ENCODE results near the gene PREX1. TPM values are rescaled to one million over a fixed set of nuclear protein-coding genes. Genes with fewer than 3 reads are reported as not detected.

The PREX1 gene
- total RNA-seq, 1 donor from 2014 or later = 20.8 TPM

- Mint-ChIP-seq H3K27ac (no peak overlapping the region), H3K4me3 (no peak overlapping the region), H3K4me1 (ENCODE audit: unreplicated experiment) (peaks cover 36% of the 10 kb centered on the region), H3K27me3 (peaks cover 71% of the 10 kb centered on the region), H3K36me3 (no peaks in the 10 kb centered on the region), H3K9me3 (no peaks in the 10 kb centered on the region)
- no peak for DNase-seq (ENCODE audit: extremely low spot score, unreplicated experiment)
- TF ChIP-seq CTCF (conservative IDR thresholded peaks at IDR 0.05) = no peak
Measured at GRCh38 chr20:48822879-48823385, 4.9 kb downstream of the PREX1 start.

- Mint-ChIP-seq H3K9me3 (no peaks in the 10 kb centered on the region), H3K4me1 (ENCODE audit: unreplicated experiment) (peaks cover 39% of the 10 kb centered on the region), H3K27ac (no peak overlapping the region), H3K36me3 (no peaks in the 10 kb centered on the region), H3K4me3 (no peak overlapping the region), H3K27me3 (peaks cover 77% of the 10 kb centered on the region)
- no peak for TF ChIP-seq CTCF (conservative IDR thresholded peaks at IDR 0.05)
- no peak for DNase-seq (ENCODE audit: extremely low spot score, unreplicated experiment)
Measured at GRCh38 chr20:48822178-48822577, 5.6 kb downstream of the PREX1 start.

GRCh38 chr20:48821261-48821920 lies 6.4 kb downstream of the PREX1 start:
- no peaks in the 10 kb centered on the region for H3K9me3 Mint-ChIP-seq
- no peak overlapping the region for H3K27ac Mint-ChIP-seq
- no peak for DNase-seq (ENCODE audit: extremely low spot score, unreplicated experiment)
- H3K4me3 Mint-ChIP-seq = no peak overlapping the region
- H3K4me1 Mint-ChIP-seq (ENCODE audit: unreplicated experiment) = peaks cover 39% of the 10 kb centered on the region
- TF ChIP-seq CTCF (conservative IDR thresholded peaks at IDR 0.05) = no peak
- peaks cover 71% of the 10 kb centered on the region for H3K27me3 Mint-ChIP-seq
- H3K36me3 Mint-ChIP-seq = no peaks in the 10 kb centered on the region

DNA sequence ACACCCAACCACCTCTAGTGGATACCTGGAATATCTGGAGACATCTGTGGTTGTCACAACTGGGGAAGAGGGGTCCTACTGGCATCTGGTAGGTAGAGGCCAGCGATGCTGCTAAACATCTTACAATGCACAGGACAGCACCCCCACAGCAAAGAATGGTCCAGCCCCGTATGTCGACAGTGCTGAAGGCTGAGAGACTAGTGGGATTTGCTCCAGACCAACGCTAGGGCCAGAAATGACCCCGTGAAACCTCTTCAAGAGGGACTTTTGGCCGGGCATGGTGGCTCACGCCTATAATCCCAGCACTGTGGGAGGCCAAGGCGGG lies 7.2 kb downstream of the PREX1 start:
- Mint-ChIP-seq H3K9me3 (no peaks in the 10 kb centered on the region), H3K36me3 (no peaks in the 10 kb centered on the region), H3K27ac (no peak overlapping the region), H3K4me3 (no peak overlapping the region), H3K4me1 (ENCODE audit: unreplicated experiment) (peaks cover 39% of the 10 kb centered on the region), H3K27me3 (peaks cover 64% of the 10 kb centered on the region)
- no peak for TF ChIP-seq CTCF (conservative IDR thresholded peaks at IDR 0.05)
- DNase-seq (ENCODE audit: extremely low spot score, unreplicated experiment) = no peak

DNA sequence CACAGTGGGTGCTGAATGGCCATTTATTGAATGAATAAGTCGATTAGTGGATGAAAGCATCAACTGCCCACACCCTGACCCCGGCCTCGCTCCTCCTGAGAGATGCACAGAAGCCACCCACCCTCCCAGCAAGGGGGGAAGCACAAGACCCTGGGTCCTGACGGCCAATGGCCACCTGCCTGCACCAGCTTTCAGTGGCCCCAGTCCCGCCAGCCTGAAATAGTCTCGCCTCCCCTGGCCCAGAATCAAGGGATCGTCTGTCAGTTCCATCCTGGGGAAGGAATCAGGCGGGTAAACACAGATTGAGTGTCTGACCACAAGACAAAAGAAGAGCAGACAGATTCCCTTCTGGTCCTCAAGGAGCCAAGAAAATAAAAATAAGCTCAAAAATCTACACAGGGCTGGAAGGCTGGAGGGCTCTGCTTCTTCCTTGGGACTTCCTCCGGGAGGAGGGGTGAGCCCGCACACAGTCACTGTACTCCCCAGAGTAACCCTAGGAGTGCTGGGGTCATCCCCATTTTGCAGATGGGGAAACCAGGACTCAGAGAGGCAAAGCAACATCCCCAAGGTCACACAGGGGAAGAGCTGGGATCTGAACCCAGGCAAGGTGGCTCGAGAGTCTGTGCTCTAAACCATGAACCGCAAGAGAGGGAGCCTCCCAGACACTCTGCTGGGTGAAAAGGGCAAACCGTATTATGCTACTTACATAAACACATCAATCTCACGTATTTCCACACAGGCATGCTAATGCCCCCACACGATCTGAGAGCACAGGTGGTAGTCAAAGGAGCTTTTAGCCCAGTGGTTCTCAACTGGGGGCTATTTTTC lies 7.8 kb downstream of the PREX1 start:
- Mint-ChIP-seq H3K9me3 (no peaks in the 10 kb centered on the region), H3K4me3 (no peak overlapping the region), H3K27me3 (peaks cover 61% of the 10 kb centered on the region), H3K4me1 (ENCODE audit: unreplicated experiment) (peaks cover 33% of the 10 kb centered on the region), H3K36me3 (no peaks in the 10 kb centered on the region), H3K27ac (no peak overlapping the region)
- no peak for DNase-seq (ENCODE audit: extremely low spot score, unreplicated experiment)
- no peak for TF ChIP-seq CTCF (conservative IDR thresholded peaks at IDR 0.05)

All from type B pancreatic cell (in vitro differentiated cells).